Endodermal cell (in vitro differentiated cells): ENCODE data around the gene TRIM72. TPM values are rescaled to one million over a fixed set of nuclear protein-coding genes. Genes with fewer than 3 reads are reported as not detected.

ENCODE experiments used
- DNase-seq: peaks from one replicate; pipeline ENCODE4 v3.0.0-alpha.2; 2017
- H3K27ac ChIP-seq: 2 replicates; pipeline ENCODE4 v1.5.1; 2013; ENCODE audit warnings: mild to moderate bottlenecking, low read depth, low read length, moderate library complexity
- H3K27me3 ChIP-seq: 2 replicates; pipeline ENCODE4 v1.6.1; 2013; ENCODE audit warnings: mild to moderate bottlenecking, low read length, moderate library complexity; ENCODE audit not compliant: insufficient read depth, control insufficient read depth, poor library complexity, severe bottlenecking
- H3K36me3 ChIP-seq: 2 replicates; pipeline ENCODE4 v1.7.0; 2013; ENCODE audit warnings: mild to moderate bottlenecking, low read length, moderate library complexity; ENCODE audit not compliant: control insufficient read depth, insufficient read depth
- H3K4me1 ChIP-seq: one replicate; pipeline ENCODE4 v1.7.0; 2013; ENCODE audit warnings: low read length; ENCODE audit not compliant: control insufficient read depth, insufficient read depth
- H3K4me3 ChIP-seq: 2 replicates; pipeline ENCODE4 v1.5.1; 2013; ENCODE audit warnings: mild to moderate bottlenecking, low read length, moderate library complexity
- H3K9ac ChIP-seq: 2 replicates; pipeline ENCODE4 v1.6.1; 2013; ENCODE audit warnings: mild to moderate bottlenecking, low read length, moderate library complexity; ENCODE audit not compliant: poor library complexity, severe bottlenecking; ENCODE audit errors: extremely low read depth
- H3K9me3 ChIP-seq: 2 replicates; pipeline ENCODE4 v1.6.1; 2013; ENCODE audit warnings: mild to moderate bottlenecking, low read length, moderate library complexity; ENCODE audit not compliant: control insufficient read depth
- H3K27ac Mint-ChIP-seq: 2 replicates; pipeline ENCODE4 v1.8.0; 2020; ENCODE audit warnings: mixed read lengths
- H3K27me3 Mint-ChIP-seq: 2 replicates; pipeline ENCODE4 v1.8.0; 2021; ENCODE audit warnings: mild to moderate bottlenecking, mixed read lengths; ENCODE audit not compliant: insufficient read depth
- H3K36me3 Mint-ChIP-seq: 2 replicates; pipeline ENCODE4 v1.8.0; 2020; ENCODE audit warnings: low read depth, mixed read lengths
- H3K4me1 Mint-ChIP-seq: 2 replicates; pipeline ENCODE4 v1.8.0; 2020; ENCODE audit warnings: mixed read lengths
- H3K4me3 Mint-ChIP-seq: 2 replicates; pipeline ENCODE4 v1.8.0; 2020; ENCODE audit warnings: mild to moderate bottlenecking, moderate library complexity, mixed read lengths
- H3K9me3 Mint-ChIP-seq: 2 replicates; pipeline ENCODE4 v1.8.0; 2020; ENCODE audit warnings: mild to moderate bottlenecking, mixed read lengths
- WGBS, 2 experiments: methylation state at CpG; one replicate each; pipeline versions ENCODE4 v1.1.5 to v1.1.7; 2013; ENCODE audit warnings: missing lambda C conversion rate in 2 of 2, mixed read lengths in 1 of 2; ENCODE audit not compliant: insufficient coverage in 1 of 2, insufficient read length in 1 of 2; 5-methylcytosine and 5-hydroxymethylcytosine counted together
- total RNA-seq, 2 donors: library from RNA; stranded (reverse); fragmentation: NEBNext Ultra II Directional in 1 of 2; extraction: Animal tissue kit (Norgen Biotek cat#: 25700) in 1 of 2; gene quantifications; 2 replicates in 1 of 2; 3 replicates in 1 of 2; pipeline ENCODE4 v1.2.1, GENCODE V29; 2021
- TF ChIP-seq, protein P1 (sequence below): fragments of 200-600 bp; sonication (generic); conservative IDR thresholded peaks from 2 replicates; pipeline ENCODE4 v1.5.0; 2021; ENCODE audit warnings: antibody characterized with exemption, mild to moderate bottlenecking

TRIM72 gene
- total RNA-seq, 2 donors from 2014 or later = 0.15 to 0.20 TPM

DNA sequence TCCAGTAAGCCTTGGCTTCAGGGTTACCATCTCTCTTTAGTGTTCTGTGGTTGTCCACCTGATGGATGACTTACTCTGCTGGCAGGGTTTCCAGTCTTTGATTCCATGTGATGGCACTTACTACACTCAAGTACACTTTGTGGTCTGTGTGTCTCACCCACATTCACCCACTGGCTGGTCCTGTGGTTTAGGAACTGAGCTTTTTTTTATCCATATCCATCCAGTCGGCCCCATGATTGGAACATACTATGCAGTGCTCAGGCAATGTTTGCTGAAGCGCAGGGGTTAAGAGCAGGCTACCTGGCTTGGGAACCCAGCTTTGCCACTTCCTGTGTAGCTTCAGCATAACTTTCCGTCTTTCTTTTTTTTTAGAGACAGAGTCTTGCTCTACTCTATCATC is 36.8 kb upstream of the TRIM72 start:
- peaks cover 9% of the 10 kb centered on the region for H3K36me3 ChIP-seq
- H3K9ac ChIP-seq = no peak overlapping the region
- no peak for DNase-seq
- no peaks in the 10 kb centered on the region for H3K9me3 ChIP-seq
- H3K9me3 Mint-ChIP-seq = no peaks in the 10 kb centered on the region
- TF ChIP-seq, protein P1, sequence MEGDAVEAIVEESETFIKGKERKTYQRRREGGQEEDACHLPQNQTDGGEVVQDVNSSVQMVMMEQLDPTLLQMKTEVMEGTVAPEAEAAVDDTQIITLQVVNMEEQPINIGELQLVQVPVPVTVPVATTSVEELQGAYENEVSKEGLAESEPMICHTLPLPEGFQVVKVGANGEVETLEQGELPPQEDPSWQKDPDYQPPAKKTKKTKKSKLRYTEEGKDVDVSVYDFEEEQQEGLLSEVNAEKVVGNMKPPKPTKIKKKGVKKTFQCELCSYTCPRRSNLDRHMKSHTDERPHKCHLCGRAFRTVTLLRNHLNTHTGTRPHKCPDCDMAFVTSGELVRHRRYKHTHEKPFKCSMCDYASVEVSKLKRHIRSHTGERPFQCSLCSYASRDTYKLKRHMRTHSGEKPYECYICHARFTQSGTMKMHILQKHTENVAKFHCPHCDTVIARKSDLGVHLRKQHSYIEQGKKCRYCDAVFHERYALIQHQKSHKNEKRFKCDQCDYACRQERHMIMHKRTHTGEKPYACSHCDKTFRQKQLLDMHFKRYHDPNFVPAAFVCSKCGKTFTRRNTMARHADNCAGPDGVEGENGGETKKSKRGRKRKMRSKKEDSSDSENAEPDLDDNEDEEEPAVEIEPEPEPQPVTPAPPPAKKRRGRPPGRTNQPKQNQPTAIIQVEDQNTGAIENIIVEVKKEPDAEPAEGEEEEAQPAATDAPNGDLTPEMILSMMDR = no peak
- no peaks in the 10 kb centered on the region for H3K27me3 Mint-ChIP-seq
- H3K27ac Mint-ChIP-seq = no peak overlapping the region
- peaks cover 12% of the 10 kb centered on the region for H3K36me3 Mint-ChIP-seq
- 75 to 86% methylated on average over 3 of the region's 3 CpGs for WGBS, 2 experiments
- no peaks in the 10 kb centered on the region for H3K4me1 ChIP-seq
- H3K4me3 ChIP-seq = no peak overlapping the region
- H3K27ac ChIP-seq = no peak overlapping the region
- H3K4me3 Mint-ChIP-seq = no peak overlapping the region
- no peaks in the 10 kb centered on the region for H3K27me3 ChIP-seq
- peaks cover 8% of the 10 kb centered on the region for H3K4me1 Mint-ChIP-seq

GRCh38 chr16:31179219-31179746 is 34.6 kb upstream of the TRIM72 start:
- TF ChIP-seq, protein P1 = no peak
- peak overlapping the region; percentile 99 for H3K27ac ChIP-seq
- no peaks in the 10 kb centered on the region for H3K4me1 ChIP-seq
- Mint-ChIP-seq H3K4me3 (peak overlapping the region; percentile 94), H3K27me3 (no peaks in the 10 kb centered on the region), H3K27ac (peak overlapping the region; percentile 100), H3K9me3 (no peaks in the 10 kb centered on the region), H3K4me1 (peaks cover 24% of the 10 kb centered on the region), H3K36me3 (peaks cover 34% of the 10 kb centered on the region)
- 8 to 13% methylated on average over 18 to 27 of the region's 27 CpGs for WGBS, 2 experiments
- no peak for DNase-seq
- H3K9ac ChIP-seq = peak overlapping the region; percentile 96
- H3K4me3 ChIP-seq = peak overlapping the region; percentile 97
- H3K9me3 ChIP-seq = no peaks in the 10 kb centered on the region
- H3K27me3 ChIP-seq = no peaks in the 10 kb centered on the region
- peaks cover 31% of the 10 kb centered on the region for H3K36me3 ChIP-seq

DNA sequence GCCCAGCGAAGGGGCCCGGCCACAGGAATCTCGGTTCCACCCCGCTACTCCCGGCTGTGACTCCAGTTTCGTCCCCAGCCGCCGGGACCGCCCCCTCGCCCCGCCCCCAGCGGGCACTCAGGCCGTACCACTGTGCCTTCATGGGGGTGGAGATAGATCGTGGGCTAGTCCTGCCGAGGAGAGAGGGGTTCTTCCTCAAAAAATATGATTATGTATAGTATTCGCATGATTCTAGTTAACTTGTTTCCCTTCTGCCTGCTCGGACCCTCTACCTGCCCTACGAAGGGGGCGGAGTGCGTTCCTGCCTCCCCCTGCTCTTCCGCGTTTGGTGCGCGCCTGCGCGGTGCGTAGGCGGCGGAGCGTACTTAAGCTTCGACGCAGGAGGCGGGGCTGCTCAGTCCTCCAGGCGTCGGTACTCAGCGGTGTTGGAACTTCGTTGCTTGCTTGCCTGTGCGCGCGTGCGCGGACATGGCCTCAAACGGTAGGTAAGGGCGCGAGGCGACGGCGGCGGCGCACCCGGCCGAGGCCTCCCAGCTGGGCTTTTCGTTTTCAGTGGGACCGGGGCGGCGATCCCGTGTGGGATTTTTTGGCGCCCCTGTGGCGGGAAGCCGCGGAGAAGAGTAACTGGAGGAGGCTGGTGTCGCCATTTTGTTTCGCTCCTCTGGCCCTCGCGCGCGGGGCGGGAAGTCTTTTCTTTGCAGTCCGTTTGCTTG is 34.0 kb upstream of the TRIM72 start, which contains the start of gene FUS:
Gene FUS (plus strand): TSS at position 393 of the 713 bp plus-strand sequence. CDS start 76 bp downstream, at position 469.
- Mint-ChIP-seq H3K27me3 (no peaks in the 10 kb centered on the region), H3K27ac (peak within 1 kb of the TSS; percentile 100), H3K4me3 (peak within 1 kb of the TSS; percentile 94), H3K4me1 (peaks cover 27% of the 10 kb centered on the region), H3K9me3 (no peaks in the 10 kb centered on the region), H3K36me3 (peaks cover 39% of the 10 kb centered on the region)
- no peaks in the 10 kb centered on the region for H3K9me3 ChIP-seq
- DNase-seq = peak; percentile 93
- no peaks in the 10 kb centered on the region for H3K4me1 ChIP-seq
- TF ChIP-seq, protein P1 = no peak
- peak within 1 kb of the TSS; percentile 97 for H3K4me3 ChIP-seq
- H3K27me3 ChIP-seq = no peaks in the 10 kb centered on the region
- H3K36me3 ChIP-seq = peaks cover 36% of the 10 kb centered on the region
- peak within 1 kb of the TSS; percentile 96 for H3K9ac ChIP-seq
- peak within 1 kb of the TSS; percentile 99 for H3K27ac ChIP-seq
- 0 to 1% methylated on average over 18 to 69 of the region's 69 CpGs for WGBS, 2 experiments
